Endothelial cell (in vitro differentiated cells): ENCODE measurements around the gene GGA3. TPM values are rescaled to one million over a fixed set of nuclear protein-coding genes. Genes with fewer than 3 reads are reported as not detected.

Experiments
- DNase-seq: peaks from one replicate; pipeline ENCODE4 v3.0.0; 2021; ENCODE audit warnings: low spot score
- H3K27ac Mint-ChIP-seq: one replicate; pipeline ENCODE4 v1.8.0; 2021; ENCODE audit warnings: mixed read lengths, inconsistent platforms; ENCODE audit not compliant: unreplicated experiment
- H3K27me3 Mint-ChIP-seq: one replicate; pipeline ENCODE4 v1.8.0; 2021; ENCODE audit warnings: mild to moderate bottlenecking, moderate library complexity, mixed read lengths, inconsistent platforms; ENCODE audit not compliant: unreplicated experiment
- H3K36me3 Mint-ChIP-seq: one replicate; pipeline ENCODE4 v1.8.0; 2021; ENCODE audit warnings: mild to moderate bottlenecking, low read depth, mixed read lengths, inconsistent platforms; ENCODE audit not compliant: unreplicated experiment
- H3K4me1 Mint-ChIP-seq: one replicate; pipeline ENCODE4 v1.8.0; 2021; ENCODE audit warnings: mild to moderate bottlenecking, mixed read lengths, inconsistent platforms; ENCODE audit not compliant: unreplicated experiment
- H3K4me3 Mint-ChIP-seq: one replicate; pipeline ENCODE4 v1.8.0; 2021; ENCODE audit warnings: mild to moderate bottlenecking, mixed read lengths, inconsistent platforms; ENCODE audit not compliant: unreplicated experiment
- H3K9me3 Mint-ChIP-seq: one replicate; pipeline ENCODE4 v1.8.0; 2021; ENCODE audit warnings: mixed read lengths, inconsistent platforms; ENCODE audit not compliant: unreplicated experiment
- CTCF ChIP-seq: fragments of 200-600 bp; sonication (generic); IDR thresholded peaks from one replicate; pipeline ENCODE4 v1.5.0; 2021; ENCODE audit warnings: antibody characterized with exemption; ENCODE audit not compliant: unreplicated experiment
- total RNA-seq: library from RNA; stranded (reverse); fragmentation: NEBNext Ultra II Directional; extraction: Animal tissue kit (Norgen Biotek cat#: 25700); gene quantifications from one replicate; pipeline ENCODE4 v1.2.1, GENCODE V29; 2021; ENCODE audit not compliant: unreplicated experiment

The GGA3 gene
- total RNA-seq, 1 donor from 2014 or later: 60.8 TPM

- Mint-ChIP-seq H3K4me3 (peak overlapping the region; percentile 33), H3K27ac (peak overlapping the region; percentile 64), H3K27me3 (peaks cover 2% of the 10 kb centered on the region), H3K9me3 (no peaks in the 10 kb centered on the region), H3K36me3 (peaks cover 8% of the 10 kb centered on the region), H3K4me1 (peaks cover 45% of the 10 kb centered on the region)
- no peak for TF ChIP-seq CTCF
- peak; percentile 35 for DNase-seq
Observed at GRCh38 chr17:75267411-75268232, 6.2 kb upstream of the GGA3 start.

GRCh38 chr17:75267153-75267410, 5.7 kb upstream of the GGA3 start:
- Mint-ChIP-seq H3K4me1 (peaks cover 50% of the 10 kb centered on the region), H3K9me3 (no peaks in the 10 kb centered on the region), H3K27me3 (peaks cover 4% of the 10 kb centered on the region), H3K4me3 (peak overlapping the region; percentile 51), H3K27ac (peak overlapping the region; percentile 84), H3K36me3 (peaks cover 8% of the 10 kb centered on the region)
- DNase-seq: no peak
- TF ChIP-seq CTCF: no peak

- Mint-ChIP-seq H3K27me3 (peaks cover 4% of the 10 kb centered on the region), H3K4me1 (peaks cover 49% of the 10 kb centered on the region), H3K36me3 (peaks cover 8% of the 10 kb centered on the region), H3K9me3 (no peaks in the 10 kb centered on the region), H3K4me3 (peak overlapping the region; percentile 51), H3K27ac (peak overlapping the region; percentile 96)
- TF ChIP-seq CTCF: no peak
- no peak for DNase-seq
Observed at GRCh38 chr17:75266316-75267152, 5.1 kb upstream of the GGA3 start.

- Mint-ChIP-seq H3K9me3 (no peaks in the 10 kb centered on the region), H3K27ac (peak overlapping the region; percentile 96), H3K4me3 (peak overlapping the region; percentile 12), H3K4me1 (peaks cover 51% of the 10 kb centered on the region), H3K36me3 (peaks cover 8% of the 10 kb centered on the region), H3K27me3 (peaks cover 7% of the 10 kb centered on the region)
- no peak for TF ChIP-seq CTCF
- no peak for DNase-seq
Observed at GRCh38 chr17:75265614-75266315, 4.4 kb upstream of the GGA3 start.
